GM12892 (cell line): ENCODE measurements around the gene CRKL.

ENCODE experiments used
- DNase-seq: peaks from one replicate; pipeline ENCODE4 v3.0.0; 2011; ENCODE audit not compliant: insufficient read length
- FAIRE-seq: peaks from 2 replicates; lab custom pipeline; 2011; peaks lifted over from hg19 to GRCh38; lab: Jason Lieb, UNC
- POLR2A ChIP-seq: IDR thresholded peaks from 2 replicates; pipeline ENCODE4 v1.6.1; 2011; ENCODE audit warnings: low read depth, low read length, control low read depth
- POLR2AphosphoS5 ChIP-seq: IDR thresholded peaks from 2 replicates; pipeline ENCODE4 v1.6.1; 2011; ENCODE audit warnings: low read depth, low read length, control low read depth
- TAF1 ChIP-seq: IDR thresholded peaks from 2 replicates; pipeline ENCODE4 v1.6.1; 2011; ENCODE audit warnings: low read depth, mild to moderate bottlenecking, control low read depth, low read length, borderline replicate concordance

Gene CRKL

GRCh38 chr22:20994902-20995241, 77.7 kb downstream of the CRKL start:
- FAIRE-seq (no peak), DNase-seq (no peak)
- TF ChIP-seq TAF1: no peak
- no peak for TF ChIP-seq POLR2AphosphoS5
- no peak for TF ChIP-seq POLR2A

DNA sequence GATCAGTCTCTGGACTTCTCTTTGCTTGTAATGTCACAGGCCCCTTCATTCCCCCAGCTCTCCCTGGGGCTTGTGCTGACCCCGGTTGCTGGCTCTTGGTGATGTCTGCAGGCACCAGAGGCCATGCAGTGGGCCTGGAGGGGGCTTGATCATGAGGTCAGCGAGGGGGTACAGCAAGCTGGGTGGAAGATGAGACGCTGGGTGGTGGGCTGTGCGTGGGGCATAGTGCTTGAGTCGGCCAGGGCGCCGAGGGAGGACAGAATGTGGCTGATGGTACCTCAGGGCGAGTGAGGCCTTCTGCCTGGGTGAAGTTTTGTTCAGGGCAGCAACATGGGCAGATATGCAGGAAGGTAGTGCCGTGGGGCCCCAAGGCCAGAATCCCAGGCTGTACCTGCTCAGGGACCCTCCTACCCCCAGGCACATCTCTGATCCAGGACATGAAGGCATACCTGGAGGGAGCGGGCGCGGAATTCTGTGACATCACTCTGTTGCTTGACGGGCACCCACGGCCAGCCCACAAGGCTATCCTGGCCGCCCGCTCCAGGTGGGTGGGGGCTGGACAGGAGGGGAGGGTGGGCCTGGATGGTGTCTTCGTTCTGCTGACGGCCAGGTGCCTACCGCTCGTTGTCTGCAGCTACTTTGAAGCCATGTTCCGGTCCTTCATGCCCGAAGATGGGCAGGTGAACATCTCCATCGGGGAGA, 78.3 kb downstream of the CRKL start:
- no peak for FAIRE-seq
- no peak for TF ChIP-seq POLR2AphosphoS5
- TF ChIP-seq POLR2A: no peak
- no peak for TF ChIP-seq TAF1

GRCh38 chr22:20996031-20996410, 78.8 kb downstream of the CRKL start:
- TF ChIP-seq POLR2AphosphoS5 (no peak), TAF1 (no peak), POLR2A (peak; percentile 23; the same call in 1 of the 2 replicates)
- FAIRE-seq: no peak

More for the DNA sequence above, 78.3 kb downstream of the CRKL start:
- DNase-seq: no peak

DNA sequence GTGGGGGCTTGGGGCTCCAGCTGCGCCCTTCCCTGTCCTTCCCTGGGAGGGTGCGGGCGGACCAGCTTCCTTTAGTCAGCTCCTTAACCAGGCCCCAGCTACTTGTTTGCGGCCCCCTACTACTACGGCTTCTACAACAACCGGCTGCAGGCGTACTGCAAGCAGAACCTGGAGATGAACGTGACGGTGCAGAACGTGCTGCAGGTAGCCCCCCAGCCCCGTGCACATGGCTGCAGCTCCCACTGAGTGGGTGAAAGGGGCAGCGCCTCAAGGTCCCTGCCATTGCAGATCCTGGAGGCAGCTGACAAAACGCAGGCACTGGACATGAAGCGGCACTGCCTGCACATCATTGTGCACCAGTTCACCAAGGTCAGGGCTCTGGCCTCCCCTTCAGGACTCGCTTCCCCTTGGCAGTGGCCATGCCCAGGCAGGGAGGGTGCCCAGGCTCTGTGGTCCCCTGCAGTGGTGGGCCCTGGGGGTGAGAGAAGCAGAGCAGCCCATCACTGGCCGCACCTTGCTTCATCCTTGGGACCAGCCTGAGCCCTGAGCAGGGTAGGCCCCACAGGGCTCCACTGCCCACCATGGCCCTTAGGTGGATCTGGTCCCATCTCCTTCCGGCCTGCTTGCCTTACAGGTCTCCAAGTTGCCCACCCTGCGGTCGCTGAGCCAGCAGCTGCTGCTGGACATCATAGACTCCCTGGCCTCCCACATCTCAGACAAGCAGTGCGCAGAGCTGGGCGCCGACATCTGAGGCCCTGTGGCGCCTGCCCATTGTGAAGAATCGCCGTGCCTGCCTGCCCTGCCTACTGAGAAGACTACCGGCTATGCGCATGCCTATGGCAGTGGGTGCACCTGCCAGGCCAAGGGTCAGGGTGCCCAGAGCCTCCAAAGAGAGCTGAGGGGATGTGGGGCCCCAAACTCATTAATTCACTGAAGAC, 79.7 kb downstream of the CRKL start:
- DNase-seq (no peak), FAIRE-seq (no peak)
- TF ChIP-seq POLR2A (no peak; the same call in 1 of the 2 replicates), POLR2AphosphoS5 (no peak; the same call in 1 of the 2 replicates), TAF1 (no peak)

More at GRCh38 chr22:20996031-20996410, 78.8 kb downstream of the CRKL start:
- no peak for DNase-seq

DNA sequence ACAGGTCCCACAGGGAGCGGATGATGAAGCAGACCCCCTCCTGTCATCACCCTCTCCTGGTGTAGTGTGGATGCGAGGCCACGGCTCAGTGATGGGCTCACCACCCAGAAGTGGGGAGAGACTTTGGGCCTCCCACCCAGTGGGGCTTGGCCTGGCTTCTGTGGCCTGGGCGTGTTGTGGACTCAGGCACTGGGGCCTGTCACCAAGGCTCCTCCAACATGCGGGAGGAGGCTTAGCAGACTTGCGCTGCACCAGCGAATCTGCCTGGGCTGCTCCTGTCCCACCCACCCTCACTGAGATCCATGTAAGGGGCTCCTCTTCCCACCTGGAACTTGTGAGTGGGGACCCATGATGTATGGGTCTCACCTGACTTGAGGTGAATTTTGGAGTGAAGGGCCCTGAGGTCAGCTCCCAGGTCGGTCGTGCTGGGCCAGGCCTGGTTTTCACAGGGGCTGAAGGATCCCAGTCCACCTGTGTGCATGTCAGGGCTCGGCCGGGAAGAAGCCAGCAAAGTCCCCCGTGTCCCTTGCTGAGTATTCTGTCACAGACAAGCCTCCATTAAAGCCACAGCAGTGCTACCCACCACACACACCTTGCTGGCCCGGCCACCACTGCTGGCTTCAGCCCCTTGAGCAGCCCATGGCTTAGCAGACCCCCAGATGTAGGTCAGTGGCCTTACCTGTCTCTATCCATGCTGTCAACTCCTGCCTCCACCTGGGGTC, 80.5 kb downstream of the CRKL start:
- no peak for FAIRE-seq
- DNase-seq: no peak
- 0 out of 2 replicates have a peak, but pooled peaks have one; percentile 45 for TF ChIP-seq POLR2A
- TF ChIP-seq POLR2AphosphoS5: peak; percentile 3
- no peak for TF ChIP-seq TAF1

- TF ChIP-seq POLR2AphosphoS5 (no peak), POLR2A (peak; percentile 17)
- FAIRE-seq (no peak), DNase-seq (no peak)
These were observed 81.5 kb downstream of the CRKL start for GRCh38 chr22:20998411-20999336.

GRCh38 chr22:20999350-21000206, 82.4 kb downstream of the CRKL start:
- DNase-seq (no peak), FAIRE-seq (no peak)
- TF ChIP-seq POLR2AphosphoS5 (no peak), TAF1 (no peak), POLR2A (no peak; the same call in 1 of the 2 replicates)

GRCh38 chr22:21000207-21000986, 83.2 kb downstream of the CRKL start:
- DNase-seq: no peak
- FAIRE-seq: peak; percentile 9
- TF ChIP-seq POLR2AphosphoS5 (no peak), TAF1 (no peak), POLR2A (no peak; the same call in none of the 2 replicates)

DNA sequence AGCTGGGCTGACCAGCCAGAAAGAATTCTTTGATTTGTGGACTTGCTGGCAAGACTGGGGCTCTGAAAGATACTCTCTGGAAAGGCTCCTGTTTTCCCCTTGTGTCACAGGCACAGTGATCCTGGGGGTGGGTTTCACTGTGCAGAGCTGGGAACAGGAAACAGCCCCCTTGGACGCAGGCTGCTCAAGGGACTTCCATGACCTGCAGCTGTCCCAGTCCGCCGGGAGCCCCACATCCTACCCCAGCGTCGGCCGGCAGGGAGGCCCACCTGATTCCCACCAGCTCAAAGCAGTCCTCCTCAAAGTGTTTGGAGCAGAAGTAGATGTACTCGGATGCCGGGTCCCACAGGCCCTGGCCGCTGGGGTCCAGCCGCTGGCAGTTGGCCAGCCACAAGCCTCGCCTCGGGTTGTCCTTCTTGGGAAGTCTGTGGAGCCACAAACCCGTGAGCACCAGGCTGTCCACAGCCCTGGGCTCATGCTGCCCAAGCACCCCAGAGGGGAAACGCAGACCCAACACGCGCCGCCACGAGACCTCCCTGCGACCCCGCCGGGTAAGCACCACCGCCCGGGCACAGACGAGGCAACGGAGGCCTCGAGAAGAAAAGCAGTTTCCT, 83.9 kb downstream of the CRKL start:
- FAIRE-seq (peak; percentile 9), DNase-seq (no peak)
- TF ChIP-seq TAF1 (no peak), POLR2A (no peak), POLR2AphosphoS5 (no peak)
